GM12892 (cell line): ENCODE data around the gene PDIK1L.

Source experiments
- POLR2A ChIP-seq: IDR thresholded peaks from 2 replicates; pipeline ENCODE4 v1.6.1; 2011; ENCODE audit warnings: low read depth, low read length, control low read depth
- POLR2AphosphoS5 ChIP-seq: IDR thresholded peaks from 2 replicates; pipeline ENCODE4 v1.6.1; 2011; ENCODE audit warnings: low read depth, low read length, control low read depth

GRCh38 chr1:26156285-26157038 is 44.8 kb downstream of the PDIK1L start:
- TF ChIP-seq POLR2A (no peak), POLR2AphosphoS5 (no peak)
